Esophagus muscularis mucosa (tissue), 3 donors: Measurements from ENCODE around the gene CXCL13.

ENCODE experiments used
- CTCF ChIP-seq, 3 experiments: fragments of 200-600 bp in 2 of 3; fragments of 450-650 bp in 1 of 3; sonication (generic) in 2 of 3; IDR thresholded peaks; one replicate each; pipeline ENCODE4 v1.5.1; 2017 to 2019; ENCODE audit warnings: antibody characterized with exemption in 3 of 3, mild to moderate bottlenecking in 2 of 3, moderate library complexity in 1 of 3
- POLR2A ChIP-seq: fragments of 450-650 bp; IDR thresholded peaks from one replicate; pipeline ENCODE4 v1.6.1; 2017; ENCODE audit warnings: antibody characterized with exemption, moderate library complexity, mild to moderate bottlenecking, low read depth
- POLR2AphosphoS5 ChIP-seq, 2 donors: sonication (generic); formaldehyde crosslinking; IDR thresholded peaks; one replicate each; pipeline ENCODE4 v1.6.1; 2017; ENCODE audit warnings: antibody characterized with exemption in 2 of 2

GRCh38 chr4:77567549-77567948 is 38.1 kb upstream of the CXCL13 start:
- TF ChIP-seq CTCF (IDR thresholded peaks at IDR 0.05) (no peak), POLR2A (no peak), POLR2AphosphoS5 (IDR thresholded peaks at IDR 0.05) (no peak)
